Liver (tissue), 9 donors: ENCODE measurements around the gene FAM107A. TPM values are rescaled to one million over a fixed set of nuclear protein-coding genes. Genes with fewer than 3 reads are reported as not detected.

ENCODE experiments used
- DNase-seq: peaks from one replicate; pipeline ENCODE4 v3.0.0-alpha.2; 2017; ENCODE audit warnings: low spot score
- H3K27ac ChIP-seq, 2 donors: one replicate each; pipeline ENCODE4 v1.7.0; 2013; ENCODE audit warnings: inconsistent platforms in 2 of 2, low read length in 2 of 2, control low read depth in 1 of 2, low read depth in 1 of 2, mild to moderate bottlenecking in 1 of 2
- H3K27me3 ChIP-seq, 4 donors: one replicate each; pipeline versions ENCODE4 v1.6.1 to v1.7.0; 2013; ENCODE audit warnings: low read length in 3 of 4, inconsistent platforms in 1 of 4, mild to moderate bottlenecking in 1 of 4, moderate library complexity in 1 of 4; ENCODE audit not compliant: control insufficient read depth in 4 of 4, insufficient read depth in 4 of 4
- H3K36me3 ChIP-seq, 4 donors: one replicate each; pipeline versions ENCODE4 v1.6.1 to v1.7.0; 2013; ENCODE audit warnings: low read length in 3 of 4, mild to moderate bottlenecking in 3 of 4, low read depth in 1 of 4, moderate library complexity in 1 of 4; ENCODE audit not compliant: control insufficient read depth in 4 of 4, insufficient read depth in 3 of 4
- H3K4me1 ChIP-seq, 4 donors: one replicate each; pipeline versions ENCODE4 v1.6.1 to v1.7.0; 2013; ENCODE audit warnings: low read length in 3 of 4, mild to moderate bottlenecking in 3 of 4, moderate library complexity in 1 of 4; ENCODE audit not compliant: control insufficient read depth in 4 of 4, insufficient read depth in 4 of 4
- H3K4me3 ChIP-seq, 3 donors: one replicate each; pipeline versions ENCODE4 v1.6.1 to v1.7.0; 2013; ENCODE audit warnings: low read length in 3 of 3, control low read depth in 1 of 3, low read depth in 1 of 3, mild to moderate bottlenecking in 1 of 3
- H3K9ac ChIP-seq, 2 donors: one replicate each; pipeline ENCODE4 v1.7.0; 2013; ENCODE audit warnings: low read length in 2 of 2, mild to moderate bottlenecking in 2 of 2, moderate library complexity in 2 of 2, control low read depth in 1 of 2, low read depth in 1 of 2
- H3K9me3 ChIP-seq, 4 donors: one replicate each; pipeline versions ENCODE4 v1.6.1 to v1.7.0; 2013; ENCODE audit warnings: low read length in 3 of 4; ENCODE audit not compliant: control insufficient read depth in 4 of 4
- EGR1 ChIP-seq, 2 donors: IDR thresholded peaks; 2 replicates each; pipeline ENCODE4 v1.6.1; 2016 to 2018; ENCODE audit warnings: antibody characterized with exemption in 2 of 2, low read depth in 2 of 2
- FOXA1 ChIP-seq: IDR thresholded peaks from 2 replicates; pipeline ENCODE4 v1.6.1; 2016; ENCODE audit warnings: antibody characterized with exemption
- FOXA2 ChIP-seq: IDR thresholded peaks from 2 replicates; pipeline ENCODE4 v1.6.1; 2016; ENCODE audit warnings: antibody characterized with exemption
- GABPA ChIP-seq, 2 donors: IDR thresholded peaks in 1 of 2; conservative IDR thresholded peaks in 1 of 2; 2 replicates each; pipeline ENCODE4 v1.6.1; 2016; ENCODE audit warnings: antibody characterized with exemption in 2 of 2, mild to moderate bottlenecking in 1 of 2, moderate library complexity in 1 of 2
- RAD21 ChIP-seq, 2 donors: IDR thresholded peaks; 2 replicates each; pipeline ENCODE4 v1.6.1; 2016; ENCODE audit warnings: antibody characterized with exemption in 2 of 2, mild to moderate bottlenecking in 2 of 2
- RXRA ChIP-seq, 2 donors: IDR thresholded peaks; 2 replicates each; pipeline ENCODE4 v1.6.1; 2017 to 2018; ENCODE audit warnings: antibody characterized with exemption in 2 of 2, mild to moderate bottlenecking in 1 of 2
- YY1 ChIP-seq: IDR thresholded peaks from 2 replicates; pipeline ENCODE4 v1.6.1; 2016; ENCODE audit warnings: antibody characterized with exemption, mild to moderate bottlenecking
- WGBS: extraction: QIAGEN DNeasy Blood & Tissue Kit; methylation state at CpG from one replicate; pipeline ENCODE4 v1.1.7; 2013; 5-methylcytosine and 5-hydroxymethylcytosine counted together
- polyA plus RNA-seq, 2 donors: library from polyadenylated mRNA; stranded (reverse) in 1 of 2; unstranded in 1 of 2; fragments of 200-250 nt in 1 of 2; fragments of >200 nt in 1 of 2; fragmentation: Nextera tagmentation in 1 of 2; extraction: Ambion mirVana in 1 of 2; gene quantifications; one replicate each; pipeline versions ENCODE4 v1.2.1 to v1.2.3, GENCODE V29; 2013 to 2015
- total RNA-seq, 2 donors: library from RNA; depleted of rRNA; stranded (reverse); fragments of >200 nt; gene quantifications; one replicate each; pipeline ENCODE4 v1.2.3, GENCODE V29; 2014
- TF ChIP-seq, protein P1 (sequence below): IDR thresholded peaks from 2 replicates; pipeline ENCODE4 v1.6.1; 2016; ENCODE audit warnings: antibody characterized with exemption
- TF ChIP-seq, protein P2 (sequence below): IDR thresholded peaks from 2 replicates; pipeline ENCODE4 v1.6.1; 2016; ENCODE audit warnings: antibody characterized with exemption
- TF ChIP-seq, protein P3 (sequence below): IDR thresholded peaks from 2 replicates; pipeline ENCODE4 v1.6.1; 2016; ENCODE audit warnings: antibody characterized with exemption, mild to moderate bottlenecking
- TF ChIP-seq, protein P4 (sequence below): fragments of 150-350 bp; IDR thresholded peaks from 2 replicates; pipeline ENCODE4 v1.5.1; 2017; ENCODE audit warnings: improper control_type of control experiment, low read depth, low read length; ENCODE audit not compliant: missing input control
- donor health status: healthy.
- donor health status: healthy.
- donor health status: healthy.
- donor health status: healthy.
- donor health status: healthy.

FAM107A gene
- total and polyA plus RNA-seq, 4 donors = 0.05 to 4.7 (median 1.4) TPM

DNA sequence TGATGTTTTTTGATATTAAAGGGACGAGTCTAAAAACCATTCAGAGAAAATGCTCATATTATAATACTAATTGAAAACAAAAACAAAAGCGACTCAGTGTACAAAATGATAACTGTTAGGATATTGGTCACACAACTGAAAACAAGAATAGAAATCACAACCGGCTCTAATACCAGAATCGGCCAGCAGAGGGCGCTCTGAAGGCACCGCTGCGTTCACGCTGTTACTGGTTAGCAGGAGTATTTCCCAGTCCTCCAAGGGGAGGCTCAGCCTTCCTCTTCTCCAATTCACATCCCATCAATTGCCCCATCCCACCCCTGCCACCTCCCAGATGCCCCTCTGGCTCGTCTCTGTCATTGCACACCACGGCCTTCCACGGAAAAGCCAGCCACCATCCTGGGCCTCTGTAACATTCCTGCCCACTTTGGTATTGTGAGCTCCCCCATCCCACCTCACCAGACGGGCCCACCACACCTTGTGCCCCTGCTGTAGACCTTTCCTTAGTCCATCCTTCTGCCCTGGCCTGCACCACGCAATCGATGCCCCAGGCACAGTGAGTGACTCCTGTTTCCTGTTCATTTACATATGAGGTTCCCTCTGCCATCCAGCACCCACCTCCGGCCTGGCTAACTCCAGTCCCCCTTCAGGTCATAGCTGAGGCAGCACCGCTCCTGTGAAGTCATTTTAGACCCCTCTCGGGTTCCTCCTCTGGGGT is 8.5 kb downstream of the FAM107A start (continued):
- TF ChIP-seq, protein P1, sequence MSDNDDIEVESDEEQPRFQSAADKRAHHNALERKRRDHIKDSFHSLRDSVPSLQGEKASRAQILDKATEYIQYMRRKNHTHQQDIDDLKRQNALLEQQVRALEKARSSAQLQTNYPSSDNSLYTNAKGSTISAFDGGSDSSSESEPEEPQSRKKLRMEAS = no peak
- TF ChIP-seq, protein P2, sequence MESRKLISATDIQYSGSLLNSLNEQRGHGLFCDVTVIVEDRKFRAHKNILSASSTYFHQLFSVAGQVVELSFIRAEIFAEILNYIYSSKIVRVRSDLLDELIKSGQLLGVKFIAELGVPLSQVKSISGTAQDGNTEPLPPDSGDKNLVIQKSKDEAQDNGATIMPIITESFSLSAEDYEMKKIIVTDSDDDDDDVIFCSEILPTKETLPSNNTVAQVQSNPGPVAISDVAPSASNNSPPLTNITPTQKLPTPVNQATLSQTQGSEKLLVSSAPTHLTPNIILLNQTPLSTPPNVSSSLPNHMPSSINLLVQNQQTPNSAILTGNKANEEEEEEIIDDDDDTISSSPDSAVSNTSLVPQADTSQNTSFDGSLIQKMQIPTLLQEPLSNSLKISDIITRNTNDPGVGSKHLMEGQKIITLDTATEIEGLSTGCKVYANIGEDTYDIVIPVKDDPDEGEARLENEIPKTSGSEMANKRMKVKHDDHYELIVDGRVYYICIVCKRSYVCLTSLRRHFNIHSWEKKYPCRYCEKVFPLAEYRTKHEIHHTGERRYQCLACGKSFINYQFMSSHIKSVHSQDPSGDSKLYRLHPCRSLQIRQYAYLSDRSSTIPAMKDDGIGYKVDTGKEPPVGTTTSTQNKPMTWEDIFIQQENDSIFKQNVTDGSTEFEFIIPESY = no peak
- TF ChIP-seq GABPA (IDR thresholded peaks at IDR 0.05 in 1 of 2, conservative IDR thresholded peaks at IDR 0.05 in 1 of 2) (no peak), FOXA2 (no peak)

DNA sequence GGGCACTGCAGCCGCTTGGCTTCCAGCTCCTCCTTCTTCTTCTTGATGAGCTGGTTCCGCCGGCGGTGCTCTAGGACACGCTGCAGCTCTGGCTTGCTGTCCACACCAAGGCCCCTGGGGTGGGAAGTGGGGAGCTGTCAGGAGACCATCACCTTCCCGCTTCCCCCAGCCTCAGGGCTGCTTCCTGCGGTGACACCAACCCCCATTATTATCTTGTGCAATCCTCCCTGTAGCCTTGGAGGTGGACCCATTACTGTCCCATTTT is 10.0 kb downstream of the FAM107A start:
- no peak for DNase-seq
- 93% methylated on average over 7 of the region's 7 CpGs for WGBS
- Histone ChIP-seq H3K36me3 (no peaks in the 10 kb centered on the region), H3K4me1 (peaks cover 0 to 11% (median 3%) of the 10 kb centered on the region in 4 donors), H3K4me3 (no peak overlapping the region), H3K27ac (no peak overlapping the region), H3K9me3 (no peaks in the 10 kb centered on the region), H3K27me3 (no peaks in the 10 kb centered on the region), H3K9ac (no peak overlapping the region)
- no peak for TF ChIP-seq RAD21 (IDR thresholded peaks at IDR 0.05)
- TF ChIP-seq, protein P3, sequence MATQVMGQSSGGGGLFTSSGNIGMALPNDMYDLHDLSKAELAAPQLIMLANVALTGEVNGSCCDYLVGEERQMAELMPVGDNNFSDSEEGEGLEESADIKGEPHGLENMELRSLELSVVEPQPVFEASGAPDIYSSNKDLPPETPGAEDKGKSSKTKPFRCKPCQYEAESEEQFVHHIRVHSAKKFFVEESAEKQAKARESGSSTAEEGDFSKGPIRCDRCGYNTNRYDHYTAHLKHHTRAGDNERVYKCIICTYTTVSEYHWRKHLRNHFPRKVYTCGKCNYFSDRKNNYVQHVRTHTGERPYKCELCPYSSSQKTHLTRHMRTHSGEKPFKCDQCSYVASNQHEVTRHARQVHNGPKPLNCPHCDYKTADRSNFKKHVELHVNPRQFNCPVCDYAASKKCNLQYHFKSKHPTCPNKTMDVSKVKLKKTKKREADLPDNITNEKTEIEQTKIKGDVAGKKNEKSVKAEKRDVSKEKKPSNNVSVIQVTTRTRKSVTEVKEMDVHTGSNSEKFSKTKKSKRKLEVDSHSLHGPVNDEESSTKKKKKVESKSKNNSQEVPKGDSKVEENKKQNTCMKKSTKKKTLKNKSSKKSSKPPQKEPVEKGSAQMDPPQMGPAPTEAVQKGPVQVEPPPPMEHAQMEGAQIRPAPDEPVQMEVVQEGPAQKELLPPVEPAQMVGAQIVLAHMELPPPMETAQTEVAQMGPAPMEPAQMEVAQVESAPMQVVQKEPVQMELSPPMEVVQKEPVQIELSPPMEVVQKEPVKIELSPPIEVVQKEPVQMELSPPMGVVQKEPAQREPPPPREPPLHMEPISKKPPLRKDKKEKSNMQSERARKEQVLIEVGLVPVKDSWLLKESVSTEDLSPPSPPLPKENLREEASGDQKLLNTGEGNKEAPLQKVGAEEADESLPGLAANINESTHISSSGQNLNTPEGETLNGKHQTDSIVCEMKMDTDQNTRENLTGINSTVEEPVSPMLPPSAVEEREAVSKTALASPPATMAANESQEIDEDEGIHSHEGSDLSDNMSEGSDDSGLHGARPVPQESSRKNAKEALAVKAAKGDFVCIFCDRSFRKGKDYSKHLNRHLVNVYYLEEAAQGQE = no peak
- TF ChIP-seq, protein P1 = no peak
- no peak for TF ChIP-seq EGR1 (IDR thresholded peaks at IDR 0.05; ENCODE audit: low read depth in 2 of 2)
- no peak for TF ChIP-seq YY1
- TF ChIP-seq RXRA (IDR thresholded peaks at IDR 0.05) = no peak
- TF ChIP-seq FOXA1 = no peak
- TF ChIP-seq, protein P4, sequence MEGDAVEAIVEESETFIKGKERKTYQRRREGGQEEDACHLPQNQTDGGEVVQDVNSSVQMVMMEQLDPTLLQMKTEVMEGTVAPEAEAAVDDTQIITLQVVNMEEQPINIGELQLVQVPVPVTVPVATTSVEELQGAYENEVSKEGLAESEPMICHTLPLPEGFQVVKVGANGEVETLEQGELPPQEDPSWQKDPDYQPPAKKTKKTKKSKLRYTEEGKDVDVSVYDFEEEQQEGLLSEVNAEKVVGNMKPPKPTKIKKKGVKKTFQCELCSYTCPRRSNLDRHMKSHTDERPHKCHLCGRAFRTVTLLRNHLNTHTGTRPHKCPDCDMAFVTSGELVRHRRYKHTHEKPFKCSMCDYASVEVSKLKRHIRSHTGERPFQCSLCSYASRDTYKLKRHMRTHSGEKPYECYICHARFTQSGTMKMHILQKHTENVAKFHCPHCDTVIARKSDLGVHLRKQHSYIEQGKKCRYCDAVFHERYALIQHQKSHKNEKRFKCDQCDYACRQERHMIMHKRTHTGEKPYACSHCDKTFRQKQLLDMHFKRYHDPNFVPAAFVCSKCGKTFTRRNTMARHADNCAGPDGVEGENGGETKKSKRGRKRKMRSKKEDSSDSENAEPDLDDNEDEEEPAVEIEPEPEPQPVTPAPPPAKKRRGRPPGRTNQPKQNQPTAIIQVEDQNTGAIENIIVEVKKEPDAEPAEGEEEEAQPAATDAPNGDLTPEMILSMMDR = no peak
